GM12892 (cell line): Measurements from ENCODE around the gene SPINK1.

ENCODE experiments used
- POLR2A ChIP-seq: IDR thresholded peaks from 2 replicates; pipeline ENCODE4 v1.6.1; 2011; ENCODE audit warnings: low read depth, low read length, control low read depth
- TAF1 ChIP-seq: IDR thresholded peaks from 2 replicates; pipeline ENCODE4 v1.6.1; 2011; ENCODE audit warnings: low read depth, mild to moderate bottlenecking, control low read depth, low read length, borderline replicate concordance

DNA sequence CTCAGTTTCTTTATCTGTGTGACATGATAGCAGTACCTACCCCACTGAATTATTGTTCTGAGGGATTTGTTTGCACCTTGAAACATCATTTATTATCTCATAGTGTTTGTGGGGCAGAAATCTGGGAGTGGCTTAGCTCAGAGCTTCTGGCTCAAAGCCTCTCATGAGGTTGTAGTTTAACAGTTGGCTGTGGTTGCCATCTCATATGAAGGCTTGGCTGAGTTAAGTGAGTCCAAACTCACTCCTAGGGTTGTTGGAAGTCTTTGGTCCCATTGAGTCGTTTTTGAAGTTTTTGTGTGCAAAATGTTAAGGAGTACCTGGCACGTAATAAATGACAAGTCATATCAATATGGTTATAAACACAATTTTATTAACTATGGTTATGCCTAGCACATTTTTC, 45.3 kb downstream of the SPINK1 start:
- TF ChIP-seq TAF1 (no peak), POLR2A (no peak)
